BJ (cell line): ENCODE data around the gene NPPC. TPM values are rescaled to one million over a fixed set of nuclear protein-coding genes. Genes with fewer than 3 reads are reported as not detected.
A peak's percentile ranks its signal among the peaks of the same experiment; 100 is the strongest.

Experiments
- CTCF ChIA-PET: fragments of 350-600 bp; formaldehyde crosslinking; extraction: SDS; loops from one replicate; lab custom pipeline; 2021; ENCODE audit warnings: antibody characterized with exemption, inconsistent platforms; lab: Yijun Ruan, JAX
- POLR2A ChIA-PET: fragments of 300-600 bp; sonication (Branson Sonifier 250); formaldehyde crosslinking; extraction: SDS; loops from one replicate; lab custom pipeline; 2021; ENCODE audit warnings: antibody characterized with exemption; lab: Charles Lee
- DNase-seq: peaks from one replicate; pipeline ENCODE4 v3.0.0-alpha.2; 2011; ENCODE audit warnings: low read depth
- H3K27me3 ChIP-seq: 2 replicates; pipeline ENCODE4 v1.6.0; 2011; ENCODE audit warnings: low read length; ENCODE audit not compliant: control insufficient read depth, insufficient read depth
- H3K36me3 ChIP-seq: 2 replicates; pipeline ENCODE4 v1.5.1; 2011; ENCODE audit warnings: low read length; ENCODE audit not compliant: control insufficient read depth, insufficient read depth
- H3K4me3 ChIP-seq: 2 replicates; pipeline ENCODE4 v1.5.1; 2011; ENCODE audit warnings: low read depth, mild to moderate bottlenecking, control low read depth, low read length
- polyA minus RNA-seq: library from RNA; depleted of rRNA, polyadenylated mRNA; stranded (reverse); fragments of >200 nt; gene quantifications from 2 replicates; pipeline ENCODE4 v1.2.3, GENCODE V29; 2011; rRNA and poly(A)+ RNA removed
- polyA plus RNA-seq: library from polyadenylated mRNA; depleted of rRNA; stranded (reverse); fragments of >200 nt; gene quantifications from 2 replicates; pipeline ENCODE4 v1.2.3, GENCODE V29; 2011; rRNA removed
- TF ChIP-seq, protein P1 (sequence below): IDR thresholded peaks from 2 replicates; pipeline ENCODE4 v1.5.1; 2011; ENCODE audit warnings: low read depth, mild to moderate bottlenecking, control low read depth, inconsistent platforms, low read length, moderate library complexity; ENCODE audit not compliant: insufficient read depth

The NPPC gene, protein sequence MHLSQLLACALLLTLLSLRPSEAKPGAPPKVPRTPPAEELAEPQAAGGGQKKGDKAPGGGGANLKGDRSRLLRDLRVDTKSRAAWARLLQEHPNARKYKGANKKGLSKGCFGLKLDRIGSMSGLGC
- polyA plus RNA-seq (not detected in 2 replicates), polyA minus RNA-seq (not detected in 2 replicates)

DNA sequence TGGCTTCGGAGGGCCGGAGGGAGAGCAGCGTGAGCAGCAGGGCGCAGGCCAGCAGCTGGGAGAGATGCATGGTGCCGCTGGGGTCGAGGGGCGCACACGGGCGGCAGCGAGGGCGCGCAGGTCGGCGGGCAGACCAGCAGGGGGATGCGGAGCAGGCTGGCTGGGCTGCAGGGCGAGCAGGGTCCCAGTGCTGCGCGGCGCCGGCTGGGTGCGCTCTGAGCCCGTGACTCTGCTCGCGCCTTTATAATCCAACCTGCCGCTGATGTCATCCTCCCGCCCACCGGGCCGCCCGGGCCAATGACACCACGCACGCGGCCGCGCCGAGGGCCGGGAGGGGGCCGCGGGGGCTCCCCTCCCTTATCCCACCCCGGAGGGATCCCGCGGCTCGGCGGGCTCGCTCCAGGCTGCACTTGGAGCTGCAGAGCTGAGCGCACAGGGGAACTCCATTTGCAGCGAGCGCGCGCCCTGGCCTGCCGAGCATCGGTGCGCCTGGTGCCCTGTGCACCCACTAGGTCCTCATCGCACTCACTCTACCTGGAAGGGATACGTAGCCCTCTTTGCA, at the start of gene NPPC:
Gene NPPC, minus strand, starts transcription at position 217 of the 562 bp plus-strand sequence. Its CDS starts 147 bp downstream, at position 70.
- TF ChIP-seq, protein P1, sequence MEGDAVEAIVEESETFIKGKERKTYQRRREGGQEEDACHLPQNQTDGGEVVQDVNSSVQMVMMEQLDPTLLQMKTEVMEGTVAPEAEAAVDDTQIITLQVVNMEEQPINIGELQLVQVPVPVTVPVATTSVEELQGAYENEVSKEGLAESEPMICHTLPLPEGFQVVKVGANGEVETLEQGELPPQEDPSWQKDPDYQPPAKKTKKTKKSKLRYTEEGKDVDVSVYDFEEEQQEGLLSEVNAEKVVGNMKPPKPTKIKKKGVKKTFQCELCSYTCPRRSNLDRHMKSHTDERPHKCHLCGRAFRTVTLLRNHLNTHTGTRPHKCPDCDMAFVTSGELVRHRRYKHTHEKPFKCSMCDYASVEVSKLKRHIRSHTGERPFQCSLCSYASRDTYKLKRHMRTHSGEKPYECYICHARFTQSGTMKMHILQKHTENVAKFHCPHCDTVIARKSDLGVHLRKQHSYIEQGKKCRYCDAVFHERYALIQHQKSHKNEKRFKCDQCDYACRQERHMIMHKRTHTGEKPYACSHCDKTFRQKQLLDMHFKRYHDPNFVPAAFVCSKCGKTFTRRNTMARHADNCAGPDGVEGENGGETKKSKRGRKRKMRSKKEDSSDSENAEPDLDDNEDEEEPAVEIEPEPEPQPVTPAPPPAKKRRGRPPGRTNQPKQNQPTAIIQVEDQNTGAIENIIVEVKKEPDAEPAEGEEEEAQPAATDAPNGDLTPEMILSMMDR: no peak
- ChIA-PET POLR2A (interaction anchor here (0.7 kb wide), 1 partner anchor 602 kb away, joined by 3 read pairs; no protein-coding TSS in a partner anchor), CTCF (interaction anchor here (0.9 to 13.5 kb wide), 23 partner anchors 8 to 511 kb away, joined by 3 to 186 read pairs (median 6); no protein-coding TSS in a partner anchor)
- no peaks in the 10 kb centered on the region for H3K36me3 ChIP-seq
- no peak for DNase-seq
- peak within 1 kb of the TSS; percentile 32 for H3K4me3 ChIP-seq
- peaks cover 45% of the 10 kb centered on the region for H3K27me3 ChIP-seq

DNA sequence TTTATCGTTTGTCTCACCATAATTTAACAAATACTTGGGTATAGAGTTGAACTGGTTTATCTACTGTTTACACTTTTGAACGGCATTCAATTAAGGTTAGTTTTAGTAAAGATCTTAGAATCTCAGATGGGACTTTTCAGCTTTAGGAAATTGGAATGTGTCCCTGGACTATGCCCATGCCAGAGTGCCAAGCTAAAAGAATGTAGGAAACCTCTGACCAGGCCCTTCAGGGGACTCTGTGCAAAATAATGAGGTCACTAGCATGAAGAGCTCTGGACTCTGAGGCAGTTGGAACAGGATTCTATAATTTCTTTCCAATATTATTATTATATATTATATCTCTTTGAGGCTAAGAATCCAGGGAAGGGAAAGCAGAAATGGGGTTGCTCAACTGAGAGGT, 48.8 kb upstream of the NPPC start:
- ChIA-PET POLR2A (no interaction called here), CTCF (interaction anchor here (1.0 kb wide), 1 partner anchor 12 kb away, joined by 3 read pairs; no protein-coding TSS in a partner anchor)
- DNase-seq: no peak
- TF ChIP-seq, protein P1: no peak
- no peaks in the 10 kb centered on the region for H3K27me3 ChIP-seq
- H3K36me3 ChIP-seq: no peaks in the 10 kb centered on the region
- H3K4me3 ChIP-seq: no peak overlapping the region

- Histone ChIP-seq H3K27me3 (no peaks in the 10 kb centered on the region), H3K4me3 (no peak overlapping the region), H3K36me3 (no peaks in the 10 kb centered on the region)
- TF ChIP-seq, protein P1: no peak
- DNase-seq: no peak
- ChIA-PET POLR2A (no interaction called here), CTCF (interaction anchor here (0.6 to 1.2 kb wide), 4 partner anchors 9 to 121 kb away, joined by 3 to 4 read pairs (median 3); partner anchors contain the start of gene DIS3L2)
Observed at GRCh38 chr2:231970461-231970860, 44.3 kb upstream of the NPPC start.

- CTCF ChIA-PET: no interaction called here
- POLR2A ChIA-PET: interaction anchor here (0.6 kb wide), 1 partner anchor 17 kb away, joined by 13 read pairs; no protein-coding TSS in a partner anchor
- TF ChIP-seq, protein P1: no peak
- no peaks in the 10 kb centered on the region for H3K36me3 ChIP-seq
- no peaks in the 10 kb centered on the region for H3K27me3 ChIP-seq
- H3K4me3 ChIP-seq: no peak overlapping the region
- no peak for DNase-seq
Observed at GRCh38 chr2:231968820-231969219, 42.6 kb upstream of the NPPC start.

DNA sequence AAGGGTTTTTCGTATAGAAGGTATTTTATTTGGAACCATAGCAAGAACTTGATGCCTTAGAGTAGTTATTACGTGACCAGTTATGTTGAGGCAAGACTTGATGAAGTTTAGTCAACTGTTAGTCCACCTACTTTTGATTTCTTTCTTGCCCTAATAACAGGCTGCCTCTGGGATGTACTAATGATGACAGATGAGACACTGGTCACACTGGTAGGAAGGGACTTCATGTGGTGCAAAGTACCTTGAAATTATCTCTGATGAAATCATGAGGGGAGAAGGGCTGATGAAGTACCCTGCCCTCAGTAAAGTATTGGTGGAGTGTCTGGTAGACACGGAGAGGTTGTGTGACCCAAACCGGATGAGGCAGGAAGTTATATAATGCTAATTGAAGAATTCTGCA, 40.7 kb upstream of the NPPC start:
- Histone ChIP-seq H3K27me3 (no peaks in the 10 kb centered on the region), H3K36me3 (no peaks in the 10 kb centered on the region), H3K4me3 (no peak overlapping the region)
- ChIA-PET CTCF (interaction anchor here (0.6 kb wide), 1 partner anchor 15 kb away, joined by 3 read pairs; no protein-coding TSS in a partner anchor), POLR2A (no interaction called here)
- no peak for DNase-seq
- TF ChIP-seq, protein P1: no peak
